ENCODE results near the gene MAP6D1. TPM values are rescaled to one million over a fixed set of nuclear protein-coding genes. Genes with fewer than 3 reads are reported as not detected.
A peak's percentile ranks its signal among the peaks of the same experiment; 100 is the strongest.

Gene MAP6D1
- total RNA-seq, 1 donor: 2.2 TPM

DNA sequence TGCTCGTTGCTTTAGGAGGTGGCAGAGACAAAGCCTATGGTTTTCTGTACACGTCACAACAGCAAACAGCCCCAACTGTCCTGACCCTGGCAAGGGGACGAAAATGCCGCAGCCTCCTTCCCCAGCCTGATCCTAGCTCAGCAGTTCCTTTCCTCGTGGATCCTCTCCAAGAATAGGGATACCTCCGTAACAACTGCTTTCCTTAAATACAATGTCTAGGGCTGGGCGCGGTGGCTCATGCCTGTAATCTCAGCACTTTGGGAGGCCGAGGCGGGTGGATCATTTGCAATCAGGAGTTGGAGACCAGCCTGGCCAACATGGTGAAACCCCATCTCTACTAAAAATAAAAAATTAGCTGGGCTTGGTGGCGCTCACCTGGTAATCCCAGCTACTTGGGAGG, 17.0 kb downstream of the MAP6D1 start:
- Histone ChIP-seq H3K79me2 (ENCODE audit: insufficient read depth, low read length) (no peaks in the 10 kb centered on the region), H4K20me1 (ENCODE audit: insufficient read depth, low read length) (peaks cover 2% of the 10 kb centered on the region), H3K27me3 (ENCODE audit: insufficient read depth, low read length) (no peaks in the 10 kb centered on the region), H2AFZ (ENCODE audit: low read length) (no peak overlapping the region), H3K4me2 (ENCODE audit: insufficient read depth, low read length) (no peak overlapping the region), H3K4me1 (ENCODE audit: insufficient read depth, low read length) (no peaks in the 10 kb centered on the region), H3K27ac (ENCODE audit: low read depth, low read length) (no peak overlapping the region), H3K9me3 (ENCODE audit: low read depth, low read length) (no peaks in the 10 kb centered on the region), H3K36me3 (ENCODE audit: insufficient read depth, low read length) (peaks cover 84% of the 10 kb centered on the region), H3K4me3 (ENCODE audit: insufficient read depth, low read length) (no peak overlapping the region)
- TF ChIP-seq, protein P1, sequence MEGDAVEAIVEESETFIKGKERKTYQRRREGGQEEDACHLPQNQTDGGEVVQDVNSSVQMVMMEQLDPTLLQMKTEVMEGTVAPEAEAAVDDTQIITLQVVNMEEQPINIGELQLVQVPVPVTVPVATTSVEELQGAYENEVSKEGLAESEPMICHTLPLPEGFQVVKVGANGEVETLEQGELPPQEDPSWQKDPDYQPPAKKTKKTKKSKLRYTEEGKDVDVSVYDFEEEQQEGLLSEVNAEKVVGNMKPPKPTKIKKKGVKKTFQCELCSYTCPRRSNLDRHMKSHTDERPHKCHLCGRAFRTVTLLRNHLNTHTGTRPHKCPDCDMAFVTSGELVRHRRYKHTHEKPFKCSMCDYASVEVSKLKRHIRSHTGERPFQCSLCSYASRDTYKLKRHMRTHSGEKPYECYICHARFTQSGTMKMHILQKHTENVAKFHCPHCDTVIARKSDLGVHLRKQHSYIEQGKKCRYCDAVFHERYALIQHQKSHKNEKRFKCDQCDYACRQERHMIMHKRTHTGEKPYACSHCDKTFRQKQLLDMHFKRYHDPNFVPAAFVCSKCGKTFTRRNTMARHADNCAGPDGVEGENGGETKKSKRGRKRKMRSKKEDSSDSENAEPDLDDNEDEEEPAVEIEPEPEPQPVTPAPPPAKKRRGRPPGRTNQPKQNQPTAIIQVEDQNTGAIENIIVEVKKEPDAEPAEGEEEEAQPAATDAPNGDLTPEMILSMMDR (IDR thresholded peaks at IDR 0.05; ENCODE audit: extremely low read depth, low read depth, low read length): no peak
- peak; percentile 60 for DNase-seq (ENCODE audit: insufficient read length, low spot score, missing footprints)

DNA sequence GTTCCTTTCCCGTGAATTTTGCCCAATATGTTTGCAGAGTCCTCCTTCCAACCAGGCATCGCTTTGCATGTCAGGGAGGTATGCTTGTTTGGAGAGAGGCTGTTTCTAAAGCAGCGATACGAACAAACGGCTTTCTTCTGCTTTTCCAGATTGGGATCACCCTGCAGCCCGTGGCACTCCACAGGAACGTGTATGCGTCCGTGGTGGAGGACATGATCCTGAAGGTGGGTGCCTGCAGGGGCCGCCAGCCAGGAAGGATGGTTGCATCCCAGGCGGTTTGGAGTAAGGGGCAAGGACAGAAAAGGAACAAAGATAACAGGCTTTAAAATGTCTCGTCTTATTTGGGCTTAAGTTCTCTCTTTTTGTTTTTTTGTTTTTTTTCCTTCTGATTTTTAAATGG, 17.5 kb downstream of the MAP6D1 start:
- Histone ChIP-seq H3K9me3 (ENCODE audit: low read depth, low read length) (no peaks in the 10 kb centered on the region), H3K27me3 (ENCODE audit: insufficient read depth, low read length) (no peaks in the 10 kb centered on the region), H2AFZ (ENCODE audit: low read length) (no peak overlapping the region), H3K4me1 (ENCODE audit: insufficient read depth, low read length) (no peaks in the 10 kb centered on the region), H3K4me2 (ENCODE audit: insufficient read depth, low read length) (no peak overlapping the region), H3K27ac (ENCODE audit: low read depth, low read length) (no peak overlapping the region), H4K20me1 (ENCODE audit: insufficient read depth, low read length) (peaks cover 2% of the 10 kb centered on the region), H3K4me3 (ENCODE audit: insufficient read depth, low read length) (no peak overlapping the region), H3K36me3 (ENCODE audit: insufficient read depth, low read length) (peaks cover 87% of the 10 kb centered on the region), H3K79me2 (ENCODE audit: insufficient read depth, low read length) (no peaks in the 10 kb centered on the region)
- DNase-seq (ENCODE audit: insufficient read length, low spot score, missing footprints): peak; percentile 39
- TF ChIP-seq, protein P1 (IDR thresholded peaks at IDR 0.05; ENCODE audit: extremely low read depth, low read depth, low read length): no peak

- TF ChIP-seq, protein P1 (IDR thresholded peaks at IDR 0.05; ENCODE audit: extremely low read depth, low read depth, low read length): no peak
- no peaks in the 10 kb centered on the region for H3K79me2 ChIP-seq (ENCODE audit: insufficient read depth, low read length)
- peaks cover 2% of the 10 kb centered on the region for H4K20me1 ChIP-seq (ENCODE audit: insufficient read depth, low read length)
- no peaks in the 10 kb centered on the region for H3K27me3 ChIP-seq (ENCODE audit: insufficient read depth, low read length)
- H3K4me2 ChIP-seq (ENCODE audit: insufficient read depth, low read length): no peak overlapping the region
- no peaks in the 10 kb centered on the region for H3K4me1 ChIP-seq (ENCODE audit: insufficient read depth, low read length)
- peaks cover 88% of the 10 kb centered on the region for H3K36me3 ChIP-seq (ENCODE audit: insufficient read depth, low read length)
- no peak overlapping the region for H3K27ac ChIP-seq (ENCODE audit: low read depth, low read length)
- no peaks in the 10 kb centered on the region for H3K9me3 ChIP-seq (ENCODE audit: low read depth, low read length)
- H2AFZ ChIP-seq (ENCODE audit: low read length): no peak overlapping the region
- peak; percentile 75 for DNase-seq (ENCODE audit: insufficient read length, low spot score, missing footprints)
- H3K4me3 ChIP-seq (ENCODE audit: insufficient read depth, low read length): no peak overlapping the region
Measured at GRCh38 chr3:183807209-183807728, 18.1 kb downstream of the MAP6D1 start.

GRCh38 chr3:183802989-183803388, 22.4 kb downstream of the MAP6D1 start:
- Histone ChIP-seq H2AFZ (ENCODE audit: low read length) (no peak overlapping the region), H3K4me3 (ENCODE audit: insufficient read depth, low read length) (no peak overlapping the region), H3K9me3 (ENCODE audit: low read depth, low read length) (no peaks in the 10 kb centered on the region), H3K27ac (ENCODE audit: low read depth, low read length) (no peak overlapping the region), H3K27me3 (ENCODE audit: insufficient read depth, low read length) (no peaks in the 10 kb centered on the region), H3K4me2 (ENCODE audit: insufficient read depth, low read length) (no peak overlapping the region), H4K20me1 (ENCODE audit: insufficient read depth, low read length) (peaks cover 2% of the 10 kb centered on the region), H3K79me2 (ENCODE audit: insufficient read depth, low read length) (no peaks in the 10 kb centered on the region), H3K36me3 (ENCODE audit: insufficient read depth, low read length) (peaks cover 87% of the 10 kb centered on the region), H3K4me1 (ENCODE audit: insufficient read depth, low read length) (no peaks in the 10 kb centered on the region)
- DNase-seq (ENCODE audit: insufficient read length, low spot score, missing footprints): no peak
- TF ChIP-seq, protein P1 (IDR thresholded peaks at IDR 0.05; ENCODE audit: extremely low read depth, low read depth, low read length): no peak

All from osteoblast (primary cell).